ENCODE measurements around the gene FBF1. TPM values are rescaled to one million over a fixed set of nuclear protein-coding genes. Genes with fewer than 3 reads are reported as not detected.

The FBF1 gene
- total RNA-seq, 1 donor from 2014 or later, result 5.5 TPM

DNA sequence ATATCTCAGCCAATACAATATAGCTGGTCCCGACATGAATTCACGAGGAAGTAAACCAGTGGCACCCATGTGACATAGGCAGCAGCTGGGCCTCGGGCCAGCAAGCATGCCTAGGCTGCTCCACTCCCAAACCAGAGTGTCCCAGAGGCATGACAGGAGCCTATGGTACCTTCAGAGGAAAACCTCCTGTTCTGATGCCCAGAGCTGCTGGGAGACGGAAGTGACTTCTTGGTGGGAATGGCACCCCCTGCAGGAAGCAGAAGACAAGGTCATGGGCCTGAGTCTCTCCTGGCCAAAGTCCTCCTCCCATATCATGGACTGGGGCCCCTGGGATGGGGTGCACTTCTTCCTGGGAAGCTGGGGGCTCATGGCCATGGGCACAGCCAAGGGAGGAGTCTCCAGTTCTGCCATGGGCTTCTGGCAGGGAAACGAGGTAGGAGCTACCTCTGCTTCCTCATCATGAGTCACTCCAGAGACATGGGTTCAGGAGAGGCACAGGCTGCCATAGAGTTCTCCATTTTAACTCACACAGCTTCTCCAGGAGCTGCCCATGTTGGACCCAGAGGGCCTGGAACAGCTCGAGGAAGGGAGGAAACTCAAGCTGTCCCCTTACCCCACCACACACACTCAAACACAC lies 13.4 kb downstream of the FBF1 start:
- DNase-seq (ENCODE audit: low read depth), result no peak
- no peak overlapping the region for H3K4me3 ChIP-seq (ENCODE audit: low read depth, low read length)
- TF ChIP-seq, protein P1, sequence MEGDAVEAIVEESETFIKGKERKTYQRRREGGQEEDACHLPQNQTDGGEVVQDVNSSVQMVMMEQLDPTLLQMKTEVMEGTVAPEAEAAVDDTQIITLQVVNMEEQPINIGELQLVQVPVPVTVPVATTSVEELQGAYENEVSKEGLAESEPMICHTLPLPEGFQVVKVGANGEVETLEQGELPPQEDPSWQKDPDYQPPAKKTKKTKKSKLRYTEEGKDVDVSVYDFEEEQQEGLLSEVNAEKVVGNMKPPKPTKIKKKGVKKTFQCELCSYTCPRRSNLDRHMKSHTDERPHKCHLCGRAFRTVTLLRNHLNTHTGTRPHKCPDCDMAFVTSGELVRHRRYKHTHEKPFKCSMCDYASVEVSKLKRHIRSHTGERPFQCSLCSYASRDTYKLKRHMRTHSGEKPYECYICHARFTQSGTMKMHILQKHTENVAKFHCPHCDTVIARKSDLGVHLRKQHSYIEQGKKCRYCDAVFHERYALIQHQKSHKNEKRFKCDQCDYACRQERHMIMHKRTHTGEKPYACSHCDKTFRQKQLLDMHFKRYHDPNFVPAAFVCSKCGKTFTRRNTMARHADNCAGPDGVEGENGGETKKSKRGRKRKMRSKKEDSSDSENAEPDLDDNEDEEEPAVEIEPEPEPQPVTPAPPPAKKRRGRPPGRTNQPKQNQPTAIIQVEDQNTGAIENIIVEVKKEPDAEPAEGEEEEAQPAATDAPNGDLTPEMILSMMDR (conservative IDR thresholded peaks at IDR 0.05; ENCODE audit: low read depth, low read length), result no peak

DNA sequence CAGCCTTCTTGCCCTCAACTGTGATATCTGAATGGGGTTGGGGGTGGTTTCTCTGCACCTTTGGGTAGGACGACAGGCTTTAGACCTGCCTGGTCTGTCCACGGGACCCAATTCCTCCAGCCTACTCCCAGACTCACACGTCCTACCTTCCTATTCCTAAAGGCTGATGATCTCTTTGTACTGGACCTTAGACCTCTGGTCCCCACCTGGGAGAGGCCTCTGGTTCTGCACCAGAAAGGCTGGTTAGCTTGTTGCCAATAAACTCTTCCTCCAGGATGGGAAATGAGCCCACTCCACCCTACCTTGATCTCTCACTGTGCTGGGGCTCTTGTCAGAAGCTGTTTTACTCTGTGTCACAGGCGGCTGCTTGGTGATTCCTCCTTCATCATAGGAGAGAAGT lies 14.4 kb downstream of the FBF1 start:
- TF ChIP-seq, protein P1 (conservative IDR thresholded peaks at IDR 0.05; ENCODE audit: low read depth, low read length), result no peak
- no peak for DNase-seq (ENCODE audit: low read depth)
- no peak overlapping the region for H3K4me3 ChIP-seq (ENCODE audit: low read depth, low read length)

DNA sequence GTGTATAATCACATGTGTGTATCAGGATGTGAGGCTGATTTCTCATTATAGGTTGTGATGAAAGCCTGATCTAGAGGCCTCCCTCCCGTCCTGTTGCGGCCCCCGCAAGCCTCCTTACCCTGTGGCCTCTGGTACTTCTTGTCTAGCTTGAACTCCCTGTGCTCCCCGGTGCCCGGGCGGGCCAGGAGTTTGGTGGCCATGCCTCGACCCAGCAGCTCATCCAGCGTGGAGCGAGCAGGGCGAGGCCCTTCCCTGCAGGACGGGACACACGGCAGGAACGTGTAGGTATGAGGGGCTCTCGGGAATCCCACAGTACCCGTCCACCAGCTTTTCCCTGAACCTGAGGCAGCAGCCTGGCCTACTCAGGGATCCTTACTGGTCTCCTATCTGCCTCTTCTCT lies 14.9 kb downstream of the FBF1 start:
- TF ChIP-seq, protein P1 (conservative IDR thresholded peaks at IDR 0.05; ENCODE audit: low read depth, low read length), result no peak
- DNase-seq (ENCODE audit: low read depth), result no peak
- H3K4me3 ChIP-seq (ENCODE audit: low read depth, low read length), result no peak overlapping the region

DNA sequence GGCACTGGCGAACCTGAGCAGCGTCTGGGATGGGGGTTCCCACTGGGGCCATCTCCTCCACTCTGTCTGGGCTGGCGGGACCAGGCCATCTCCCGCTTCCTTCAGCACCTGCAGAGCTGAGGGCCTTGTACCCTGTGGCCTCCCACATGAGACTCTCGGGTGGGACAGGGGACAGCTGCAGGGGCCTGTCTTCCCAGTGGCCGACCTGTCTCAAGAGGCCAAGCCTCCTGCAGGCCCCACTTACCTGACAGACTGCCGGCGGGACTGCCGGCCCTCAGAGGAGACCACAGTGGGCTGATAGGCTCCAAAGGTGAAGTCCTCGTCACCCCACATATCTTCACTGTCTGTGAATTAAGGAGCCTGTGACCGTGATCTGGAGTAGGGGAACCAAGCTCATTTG lies 15.7 kb downstream of the FBF1 start:
- no peak overlapping the region for H3K4me3 ChIP-seq (ENCODE audit: low read depth, low read length)
- TF ChIP-seq, protein P1 (conservative IDR thresholded peaks at IDR 0.05; ENCODE audit: low read depth, low read length), result no peak
- no peak for DNase-seq (ENCODE audit: low read depth)

DNA sequence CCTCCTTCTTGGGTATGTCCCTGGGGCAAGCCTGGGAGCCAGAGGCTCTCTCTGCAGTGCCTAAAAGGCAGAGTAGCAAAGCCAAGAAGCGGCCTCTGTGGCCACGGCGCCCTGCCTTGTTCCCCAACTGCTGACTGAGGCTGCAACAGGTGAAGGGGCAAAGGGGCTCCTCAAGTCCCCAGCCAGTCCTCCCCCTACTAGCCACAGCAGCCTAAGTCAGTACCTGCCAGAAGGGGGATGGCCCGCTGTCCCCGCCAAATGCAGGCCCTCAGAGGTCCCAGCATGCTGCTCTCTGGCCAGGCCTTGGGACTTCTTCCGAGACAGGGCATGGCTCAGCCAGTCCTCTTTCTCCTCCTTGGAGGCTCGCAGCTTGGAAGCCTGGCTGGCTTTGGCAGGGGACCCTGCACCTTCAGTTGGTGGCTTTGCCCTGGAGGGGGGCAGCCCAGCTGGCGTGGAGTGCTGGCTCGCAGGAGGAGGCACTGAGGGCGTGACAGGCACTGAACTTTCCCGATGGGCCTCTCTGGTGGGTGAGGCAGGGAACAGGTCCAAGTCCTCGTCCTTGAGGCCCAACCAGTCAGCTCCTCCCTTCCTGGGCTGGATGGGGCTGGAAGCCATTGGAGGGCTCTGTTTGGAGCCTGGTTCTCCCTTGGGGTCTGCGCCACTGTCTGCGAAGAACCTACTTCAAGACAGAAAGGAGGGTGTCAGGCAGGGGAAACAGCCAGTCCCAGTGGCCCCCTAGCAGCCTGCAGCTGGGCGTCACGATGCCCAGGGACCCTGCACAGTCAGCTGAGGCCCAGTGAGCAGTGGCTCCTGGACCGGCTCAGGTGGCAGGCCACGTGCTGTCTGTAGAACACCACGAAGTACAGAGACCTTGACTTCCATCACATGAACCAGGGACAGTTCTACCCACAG lies 17.6 kb downstream of the FBF1 start:
- TF ChIP-seq, protein P1 (conservative IDR thresholded peaks at IDR 0.05; ENCODE audit: low read depth, low read length), result no peak
- no peak for DNase-seq (ENCODE audit: low read depth)
- H3K4me3 ChIP-seq (ENCODE audit: low read depth, low read length), result no peak overlapping the region

DNA sequence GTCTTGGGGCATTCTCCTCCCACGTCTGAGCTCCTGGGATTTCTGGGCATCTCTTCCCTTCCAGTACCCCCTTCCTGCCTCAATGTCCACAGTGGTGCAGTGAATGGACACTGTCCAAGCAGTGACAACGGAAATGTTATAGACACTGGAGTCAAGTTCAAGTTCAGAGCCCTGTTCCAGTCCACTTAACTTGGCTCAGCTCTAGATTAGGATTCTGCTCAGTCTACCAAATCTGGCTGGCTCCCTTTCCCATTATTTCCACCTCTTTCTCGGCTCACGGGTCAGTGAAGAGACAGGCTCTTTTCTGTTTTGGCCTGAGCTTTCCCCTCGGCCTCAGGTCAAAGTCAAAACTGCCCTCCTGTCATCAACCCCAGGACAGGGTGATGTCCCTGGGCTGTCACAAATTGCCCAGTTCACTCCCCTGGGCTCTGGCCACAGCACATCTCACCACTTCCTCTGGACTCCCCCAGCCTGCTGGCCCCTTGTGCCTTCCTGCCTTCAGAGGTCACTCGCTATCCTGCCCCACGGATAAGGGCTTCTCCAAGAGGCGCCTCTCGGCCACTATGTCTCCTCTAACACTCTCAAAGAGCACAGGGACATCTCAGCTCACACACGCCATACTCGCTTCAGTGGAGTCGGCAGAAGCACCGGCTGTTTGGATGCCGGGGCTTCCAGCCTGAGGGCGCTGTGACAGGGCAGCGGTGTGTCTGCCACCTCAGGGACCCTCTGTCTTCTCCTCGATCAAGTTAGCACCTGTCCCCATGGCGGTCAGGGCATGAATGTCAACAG lies 18.5 kb downstream of the FBF1 start:
- no peak overlapping the region for H3K4me3 ChIP-seq (ENCODE audit: low read depth, low read length)
- no peak for DNase-seq (ENCODE audit: low read depth)
- TF ChIP-seq, protein P1 (conservative IDR thresholded peaks at IDR 0.05; ENCODE audit: low read depth, low read length), result no peak
